ENCODE measurements around the gene ADGRF5. TPM values are rescaled to one million over a fixed set of nuclear protein-coding genes. Genes with fewer than 3 reads are reported as not detected.

Gene ADGRF5
- total and polyA plus RNA-seq, 2 experiments from 2014 or later = 0.70 to 2.0 TPM

DNA sequence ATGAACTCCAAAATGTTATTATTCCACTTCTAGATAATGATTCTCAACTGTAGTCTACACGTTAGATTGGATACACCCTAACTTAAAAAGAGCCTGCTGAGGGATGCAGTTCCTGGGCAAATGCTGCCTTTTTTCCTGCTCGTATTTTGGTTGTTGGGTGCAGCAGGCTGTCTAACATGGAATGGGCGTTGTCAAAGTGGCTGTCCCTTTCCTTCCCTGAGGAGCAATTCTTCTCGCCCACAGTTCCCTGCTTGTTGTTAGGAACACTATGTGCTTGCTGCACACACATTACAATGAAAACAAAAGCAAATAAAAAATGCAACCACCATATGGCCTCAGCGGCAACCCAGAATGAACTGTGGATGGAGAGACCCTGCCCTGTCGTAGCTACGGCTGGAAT, 1.7 kb upstream of the ADGRF5 start:
- TF ChIP-seq CTCF (IDR thresholded peaks at IDR 0.05; ENCODE audit: poor library complexity) (no peak), EZH2 (IDR thresholded peaks at IDR 0.05; ENCODE audit: borderline replicate concordance) (no peak), EZH2phosphoT487 (IDR thresholded peaks at IDR 0.05; ENCODE audit: low read depth, severe bottlenecking, unreplicated experiment) (no peak)
- Histone ChIP-seq H3K27ac (no peak overlapping the region), H4K20me1 (ENCODE audit: insufficient read depth, poor library complexity, severe bottlenecking) (no peaks in the 10 kb centered on the region), H3K4me3 (no peak overlapping the region), H3K9me2 (replicated peaks; ENCODE audit: insufficient read depth) (no peaks in the 10 kb centered on the region), H3K4me1 (ENCODE audit: insufficient read depth) (no peaks in the 10 kb centered on the region), H3K4me2 (no peak overlapping the region), H3K27me3 (no peaks in the 10 kb centered on the region), H3K79me2 (no peaks in the 10 kb centered on the region), H2AFZ (no peak overlapping the region), H3K9me3 (ENCODE audit: low read depth) (no peaks in the 10 kb centered on the region), H3K36me3 (replicated peaks; ENCODE audit: insufficient read depth, low read depth) (no peaks in the 10 kb centered on the region)
- 89% methylated on average over 7 of the region's 7 CpGs for whole genome bisulfite sequencing (ENCODE audit: low lambda C conversion rate, missing lambda C conversion rate)
- no peak for DNase-seq (ENCODE audit: low spot score)

DNA sequence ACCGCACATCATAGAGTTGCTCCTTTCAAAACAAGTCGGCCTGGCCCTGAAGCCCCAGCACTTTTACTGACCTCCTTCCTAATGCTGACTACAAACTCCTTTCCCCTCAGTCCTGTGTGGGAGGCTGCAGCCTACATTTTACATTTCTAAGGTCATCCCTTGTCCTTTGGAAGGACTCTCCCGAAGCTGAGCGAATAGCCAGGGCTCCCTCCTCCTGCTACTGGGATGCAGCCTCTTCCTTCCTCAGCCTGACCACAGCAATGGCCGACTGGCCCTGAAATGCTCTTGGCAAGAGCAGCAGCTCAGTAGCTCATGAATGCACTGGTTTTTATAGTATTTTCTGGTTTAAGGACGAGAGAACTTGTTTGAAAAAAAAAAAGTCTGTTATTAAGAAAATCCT, 679 bp downstream of the ADGRF5 start:
- Histone ChIP-seq H3K27me3 (no peaks in the 10 kb centered on the region), H3K27ac (no peak overlapping the region), H3K79me2 (no peaks in the 10 kb centered on the region), H3K4me1 (ENCODE audit: insufficient read depth) (no peaks in the 10 kb centered on the region), H3K36me3 (replicated peaks; ENCODE audit: insufficient read depth, low read depth) (no peaks in the 10 kb centered on the region), H2AFZ (no peak overlapping the region), H3K9me3 (ENCODE audit: low read depth) (no peaks in the 10 kb centered on the region), H3K4me2 (no peak overlapping the region), H3K4me3 (no peak overlapping the region), H3K9me2 (replicated peaks; ENCODE audit: insufficient read depth) (no peaks in the 10 kb centered on the region), H4K20me1 (ENCODE audit: insufficient read depth, poor library complexity, severe bottlenecking) (no peaks in the 10 kb centered on the region)
- TF ChIP-seq EZH2phosphoT487 (IDR thresholded peaks at IDR 0.05; ENCODE audit: low read depth, severe bottlenecking, unreplicated experiment) (no peak), EZH2 (IDR thresholded peaks at IDR 0.05; ENCODE audit: borderline replicate concordance) (no peak), CTCF (IDR thresholded peaks at IDR 0.05; ENCODE audit: poor library complexity) (no peak)
- no peak for DNase-seq (ENCODE audit: low spot score)
- WGBS (ENCODE audit: low lambda C conversion rate, missing lambda C conversion rate) = 90% methylated on average over 6 of the region's 6 CpGs

DNA sequence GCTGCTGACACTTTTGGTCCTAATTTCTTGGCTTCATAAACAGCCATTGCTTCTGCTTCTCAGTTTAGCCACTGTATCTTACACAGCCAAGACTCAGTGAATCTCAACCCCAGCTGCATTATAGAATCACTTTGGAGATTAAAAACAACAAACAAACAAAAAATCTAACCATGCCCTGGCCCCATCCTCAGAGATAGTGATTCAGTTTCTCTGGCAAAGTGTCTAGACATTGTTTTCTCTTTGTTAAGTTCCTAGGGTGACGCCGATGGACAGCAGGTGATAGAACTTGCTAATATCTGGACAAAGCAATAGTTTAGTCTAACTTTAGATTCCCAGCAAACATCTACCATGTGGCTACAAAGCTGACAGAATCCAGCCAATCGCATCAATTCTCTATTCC, 2.9 kb downstream of the ADGRF5 start:
- 94% methylated on average over 3 of the region's 3 CpGs for WGBS (ENCODE audit: low lambda C conversion rate, missing lambda C conversion rate)
- Histone ChIP-seq H2AFZ (no peak overlapping the region), H3K4me2 (no peak overlapping the region), H3K4me3 (no peak overlapping the region), H3K9me2 (replicated peaks; ENCODE audit: insufficient read depth) (no peaks in the 10 kb centered on the region), H3K9me3 (ENCODE audit: low read depth) (no peaks in the 10 kb centered on the region), H3K79me2 (no peaks in the 10 kb centered on the region), H3K36me3 (replicated peaks; ENCODE audit: insufficient read depth, low read depth) (no peaks in the 10 kb centered on the region), H4K20me1 (ENCODE audit: insufficient read depth, poor library complexity, severe bottlenecking) (no peaks in the 10 kb centered on the region), H3K27ac (no peak overlapping the region), H3K27me3 (no peaks in the 10 kb centered on the region), H3K4me1 (ENCODE audit: insufficient read depth) (peaks cover 10% of the 10 kb centered on the region)
- DNase-seq (ENCODE audit: low spot score) = no peak
- no peak for TF ChIP-seq CTCF (IDR thresholded peaks at IDR 0.05; ENCODE audit: poor library complexity)
- no peak for TF ChIP-seq EZH2phosphoT487 (IDR thresholded peaks at IDR 0.05; ENCODE audit: low read depth, severe bottlenecking, unreplicated experiment)
- TF ChIP-seq EZH2 (IDR thresholded peaks at IDR 0.05; ENCODE audit: borderline replicate concordance) = no peak

Data from hepatocyte (in vitro differentiated cells).